Prostate gland (tissue), 2 donors: ENCODE data around the gene CACNA1S.

Source experiments
- CTCF ChIP-seq, 4 experiments: fragments of 200-600 bp in 2 of 4; fragments of 450-650 bp in 2 of 4; sonication (generic) in 2 of 4; IDR thresholded peaks; 1 replicate in 3 of 4; 2 replicates in 1 of 4; pipeline ENCODE4 v1.5.1; 2016 to 2019; ENCODE audit warnings: antibody characterized with exemption in 4 of 4, mild to moderate bottlenecking in 2 of 4, moderate library complexity in 2 of 4
- POLR2A ChIP-seq: fragments of 450-650 bp; IDR thresholded peaks from one replicate; pipeline ENCODE4 v1.6.1; 2016; ENCODE audit warnings: antibody characterized with exemption, mild to moderate bottlenecking

DNA sequence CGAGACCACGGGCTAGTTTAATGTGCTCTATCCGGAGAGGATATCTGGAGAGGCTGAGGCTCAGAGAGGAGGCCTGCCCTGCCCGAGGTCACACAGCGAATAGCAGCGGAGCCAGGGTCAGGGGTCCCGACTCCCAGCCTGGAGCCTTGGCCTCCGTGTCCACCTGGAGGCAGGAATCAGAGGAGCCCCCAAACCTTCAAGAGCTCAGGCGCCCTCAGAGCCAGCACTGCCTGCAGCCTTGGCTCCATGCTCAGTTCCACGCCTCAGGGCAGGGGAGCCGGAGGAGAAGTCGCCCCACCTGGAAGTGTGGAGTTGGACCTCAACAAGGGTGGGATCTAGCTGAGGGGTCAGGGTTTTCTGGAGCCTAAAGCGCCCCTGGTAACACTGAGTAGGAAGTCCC is 16.7 kb upstream of the CACNA1S start:
- TF ChIP-seq CTCF (IDR thresholded peaks at IDR 0.05): no peak
- TF ChIP-seq POLR2A: no peak
